Adrenal gland (tissue), 5 donors: ENCODE measurements around the gene PAQR8.

Experiments used
- CTCF ChIP-seq, 6 experiments: fragments of 450-650 bp in 4 of 6; fragments of 200-600 bp in 2 of 6; sonication (generic) in 1 of 6; IDR thresholded peaks; 1 replicate in 5 of 6; 2 replicates in 1 of 6; pipeline versions ENCODE4 v1.5.1 to v1.8.0; 2016 to 2021; ENCODE audit warnings: antibody characterized with exemption in 6 of 6, mild to moderate bottlenecking in 2 of 6, moderate library complexity in 1 of 6
- POLR2A ChIP-seq, 2 donors: fragments of 450-650 bp; IDR thresholded peaks; one replicate each; pipeline ENCODE4 v1.6.1; 2017; ENCODE audit warnings: antibody characterized with exemption in 2 of 2, mild to moderate bottlenecking in 2 of 2, moderate library complexity in 1 of 2
- donor health status: DM: no; HTN: no; CAD: no.

- no peak for TF ChIP-seq CTCF (IDR thresholded peaks at IDR 0.05)
- TF ChIP-seq POLR2A (IDR thresholded peaks at IDR 0.05) = no peak
These were observed 684 bp downstream of the PAQR8 start for GRCh38 chr6:52362443-52363227.
